Measurements from ENCODE around the gene KCTD12. TPM values are rescaled to one million over a fixed set of nuclear protein-coding genes. Genes with fewer than 3 reads are reported as not detected.

KCTD12 gene
- total RNA-seq, 4 donors from 2014 or later = 27.3 to 61.7 (median 35.3) TPM

- Histone ChIP-seq H3K27ac (peak overlapping the region; percentile 5), H3K36me3 (no peaks in the 10 kb centered on the region), H3K4me3 (peak overlapping the region; percentile 94), H3K4me1 (peaks cover 70% of the 10 kb centered on the region), H3K9me3 (no peaks in the 10 kb centered on the region), H3K27me3 (no peaks in the 10 kb centered on the region)
- TF ChIP-seq CTCF (IDR thresholded peaks at IDR 0.05) = no peak
- no peak for TF ChIP-seq EP300 (IDR thresholded peaks at IDR 0.05)
- no peak for TF ChIP-seq POLR2AphosphoS5 (IDR thresholded peaks at IDR 0.05)
- no peak for TF ChIP-seq POLR2A (IDR thresholded peaks at IDR 0.05)
- peak in 1 of 2 donors; percentile 72 for DNase-seq (ENCODE audit: low spot score in 2 of 2)
- 40% methylated on average over 4 of the region's 4 CpGs for WGBS
Observed at GRCh38 chr13:76882431-76882830, 3.8 kb downstream of the KCTD12 start.

GRCh38 chr13:76879883-76880270 is 6.3 kb downstream of the KCTD12 start:
- no peak for DNase-seq (ENCODE audit: low spot score in 2 of 2)
- Histone ChIP-seq H3K36me3 (no peaks in the 10 kb centered on the region), H3K4me3 (no peak overlapping the region), H3K4me1 (peaks cover 54% of the 10 kb centered on the region), H3K27me3 (no peaks in the 10 kb centered on the region), H3K9me3 (no peaks in the 10 kb centered on the region), H3K27ac (peak overlapping the region; percentile 49)
- 46% methylated on average over 3 of the region's 3 CpGs for WGBS
- TF ChIP-seq CTCF (IDR thresholded peaks at IDR 0.05) (no peak), POLR2AphosphoS5 (IDR thresholded peaks at IDR 0.05) (no peak), POLR2A (IDR thresholded peaks at IDR 0.05) (no peak), EP300 (IDR thresholded peaks at IDR 0.05) (no peak)

- no peak for TF ChIP-seq EP300 (IDR thresholded peaks at IDR 0.05)
- peak in 2 of 3 donors; percentile 13 to 89 for TF ChIP-seq POLR2AphosphoS5 (IDR thresholded peaks at IDR 0.05)
- no peak for TF ChIP-seq POLR2A (IDR thresholded peaks at IDR 0.05)
- no peaks in the 10 kb centered on the region for H3K9me3 ChIP-seq
- 31% methylated on average over 8 of the region's 8 CpGs for WGBS
- H3K4me1 ChIP-seq = peaks cover 49% of the 10 kb centered on the region
- DNase-seq (ENCODE audit: low spot score in 2 of 2) = peak; percentile 84 to 85
- no peaks in the 10 kb centered on the region for H3K36me3 ChIP-seq
- no peaks in the 10 kb centered on the region for H3K27me3 ChIP-seq
- peak overlapping the region; percentile 15 for H3K4me3 ChIP-seq
- H3K27ac ChIP-seq = peak overlapping the region; percentile 49
Observed at GRCh38 chr13:76879203-76879882, 6.9 kb downstream of the KCTD12 start.

GRCh38 chr13:76878043-76878442 is 8.2 kb downstream of the KCTD12 start:
- no peak overlapping the region for H3K4me3 ChIP-seq
- peaks cover 37% of the 10 kb centered on the region for H3K4me1 ChIP-seq
- no peak for DNase-seq (ENCODE audit: low spot score in 2 of 2)
- 74% methylated on average over 3 of the region's 3 CpGs for WGBS
- H3K27me3 ChIP-seq = no peaks in the 10 kb centered on the region
- H3K27ac ChIP-seq = peak overlapping the region; percentile 40
- no peaks in the 10 kb centered on the region for H3K36me3 ChIP-seq
- TF ChIP-seq CTCF (IDR thresholded peaks at IDR 0.05) = no peak
- TF ChIP-seq EP300 (IDR thresholded peaks at IDR 0.05) = no peak
- no peaks in the 10 kb centered on the region for H3K9me3 ChIP-seq

GRCh38 chr13:76875271-76875815 is 10.9 kb downstream of the KCTD12 start:
- TF ChIP-seq POLR2A (IDR thresholded peaks at IDR 0.05) (no peak), POLR2AphosphoS5 (IDR thresholded peaks at IDR 0.05) (no peak), EP300 (IDR thresholded peaks at IDR 0.05) (no peak)
- Histone ChIP-seq H3K9me3 (no peaks in the 10 kb centered on the region), H3K27ac (no peak overlapping the region), H3K4me3 (no peak overlapping the region), H3K27me3 (no peaks in the 10 kb centered on the region), H3K4me1 (peaks cover 25% of the 10 kb centered on the region), H3K36me3 (no peaks in the 10 kb centered on the region)
- 71% methylated on average over 3 of the region's 3 CpGs for WGBS
- no peak for DNase-seq (ENCODE audit: low spot score in 2 of 2)

- no peak overlapping the region for H3K4me3 ChIP-seq
- H3K27ac ChIP-seq = no peak overlapping the region
- H3K4me1 ChIP-seq = peaks cover 17% of the 10 kb centered on the region
- H3K36me3 ChIP-seq = no peaks in the 10 kb centered on the region
- DNase-seq (ENCODE audit: low spot score in 2 of 2) = no peak
- 82% methylated on average over 2 of the region's 2 CpGs for WGBS
- no peak for TF ChIP-seq EP300 (IDR thresholded peaks at IDR 0.05)
- TF ChIP-seq POLR2AphosphoS5 (IDR thresholded peaks at IDR 0.05) = no peak
- TF ChIP-seq POLR2A (IDR thresholded peaks at IDR 0.05) = no peak
- TF ChIP-seq CTCF (IDR thresholded peaks at IDR 0.05) = no peak
- no peaks in the 10 kb centered on the region for H3K9me3 ChIP-seq
- H3K27me3 ChIP-seq = no peaks in the 10 kb centered on the region
Observed at GRCh38 chr13:76874479-76874878, 11.7 kb downstream of the KCTD12 start.
